Effector memory CD8-positive, alpha-beta T cell (primary cell): ENCODE results near the gene SIL1.
"Not testable (repeated sequence)": the region's sequence is repeated elsewhere in the genome, so short reads cannot be mapped to it uniquely, and the experiment has no call there.

Source experiments
- ATAC-seq: fragments of 150-1000 bp; cut with Tn5 transposase; replicated peaks from 2 replicates; pipeline ENCODE4 v1.10.0; 2021; ENCODE audit warnings: mild to moderate bottlenecking, moderate library complexity
- DNase-seq, 3 experiments: peaks; one replicate each; pipeline ENCODE4 v3.0.0; 2021
- H3K27ac Mint-ChIP-seq, 2 donors: one replicate each; pipeline ENCODE4 v1.8.0; 2022; ENCODE audit warnings: mild to moderate bottlenecking in 2 of 2, mixed read lengths in 2 of 2, moderate library complexity in 2 of 2
- H3K27me3 Mint-ChIP-seq, 2 donors: one replicate each; pipeline ENCODE4 v1.8.0; 2022; ENCODE audit warnings: mixed read lengths in 2 of 2
- H3K36me3 Mint-ChIP-seq: one replicate; pipeline ENCODE4 v1.8.0; 2022; ENCODE audit warnings: mild to moderate bottlenecking, moderate library complexity, mixed read lengths; ENCODE audit not compliant: insufficient read depth
- H3K4me1 Mint-ChIP-seq, 2 donors: one replicate each; pipeline ENCODE4 v1.8.0; 2022; ENCODE audit warnings: low read depth in 2 of 2, mixed read lengths in 2 of 2
- H3K4me3 Mint-ChIP-seq, 2 donors: one replicate each; pipeline ENCODE4 v1.8.0; 2022; ENCODE audit warnings: mild to moderate bottlenecking in 2 of 2, mixed read lengths in 2 of 2, moderate library complexity in 2 of 2
- H3K9me3 Mint-ChIP-seq, 2 donors: one replicate each; pipeline ENCODE4 v1.8.0; 2022; ENCODE audit warnings: mixed read lengths in 2 of 2

SIL1 gene

GRCh38 chr5:139192906-139193305, 5.3 kb downstream of the SIL1 start:
- H3K9me3 Mint-ChIP-seq, DNase-seq, H3K27me3 Mint-ChIP-seq, H3K36me3 Mint-ChIP-seq, ATAC-seq, H3K4me3 Mint-ChIP-seq: not testable (repeated sequence)
- H3K4me1 Mint-ChIP-seq = peaks cover 16 to 31% of the 10 kb centered on the region in 2 donors
- H3K27ac Mint-ChIP-seq = peak overlapping the region in 1 of 2 donors; percentile 29

- not testable (repeated sequence) for H3K9me3 Mint-ChIP-seq, H3K27me3 Mint-ChIP-seq
Measured at GRCh38 chr5:139191954-139192353, 6.2 kb downstream of the SIL1 start.

GRCh38 chr5:139190125-139190524, 8.0 kb downstream of the SIL1 start:
- H3K4me3 Mint-ChIP-seq = no peak overlapping the region
- DNase-seq = no peak
- H3K36me3 Mint-ChIP-seq = peaks cover 3% of the 10 kb centered on the region
- no peaks in the 10 kb centered on the region for H3K9me3 Mint-ChIP-seq
- H3K4me1 Mint-ChIP-seq = peaks cover 8 to 20% of the 10 kb centered on the region in 2 donors
- H3K27me3 Mint-ChIP-seq = no peaks in the 10 kb centered on the region
- no peak overlapping the region for H3K27ac Mint-ChIP-seq
- no peak for ATAC-seq

More at GRCh38 chr5:139191954-139192353, 6.2 kb downstream of the SIL1 start:
- not testable (repeated sequence) for H3K27ac Mint-ChIP-seq, DNase-seq, H3K36me3 Mint-ChIP-seq, H3K4me3 Mint-ChIP-seq, ATAC-seq
- H3K4me1 Mint-ChIP-seq = peaks cover 9 to 23% of the 10 kb centered on the region in 2 donors

- ATAC-seq = no peak
- Mint-ChIP-seq H3K4me1 (peaks cover 7 to 18% of the 10 kb centered on the region in 2 donors), H3K4me3 (no peak overlapping the region), H3K27me3 (no peaks in the 10 kb centered on the region), H3K36me3 (peaks cover 3% of the 10 kb centered on the region), H3K9me3 (no peaks in the 10 kb centered on the region), H3K27ac (no peak overlapping the region)
- DNase-seq = no peak
Measured at GRCh38 chr5:139188558-139189270, 9.5 kb downstream of the SIL1 start.

- Mint-ChIP-seq H3K9me3 (no peaks in the 10 kb centered on the region), H3K4me1 (peaks cover 7 to 13% of the 10 kb centered on the region in 2 donors)
Measured at GRCh38 chr5:139186752-139187326, 11.3 kb downstream of the SIL1 start.

GRCh38 chr5:139186261-139186660, 11.9 kb downstream of the SIL1 start:
- peaks cover 7 to 13% of the 10 kb centered on the region in 2 donors for H3K4me1 Mint-ChIP-seq
- no peak overlapping the region for H3K27ac Mint-ChIP-seq
- H3K36me3 Mint-ChIP-seq = peaks cover 3% of the 10 kb centered on the region
- H3K27me3 Mint-ChIP-seq = no peaks in the 10 kb centered on the region
- no peak for DNase-seq
- no peak for ATAC-seq
- no peak overlapping the region for H3K4me3 Mint-ChIP-seq
- H3K9me3 Mint-ChIP-seq = no peaks in the 10 kb centered on the region

More at GRCh38 chr5:139186752-139187326, 11.3 kb downstream of the SIL1 start:
- Mint-ChIP-seq H3K27ac (no peak overlapping the region), H3K27me3 (no peaks in the 10 kb centered on the region), H3K4me3 (no peak overlapping the region), H3K36me3 (peaks cover 3% of the 10 kb centered on the region)
- ATAC-seq = no peak
- DNase-seq = no peak

- H3K27me3 Mint-ChIP-seq = no peaks in the 10 kb centered on the region
- H3K27ac Mint-ChIP-seq = no peak overlapping the region
- ATAC-seq (no peak), DNase-seq (no peak)
- no peaks in the 10 kb centered on the region for H3K9me3 Mint-ChIP-seq
- H3K4me3 Mint-ChIP-seq = no peak overlapping the region
- H3K4me1 Mint-ChIP-seq = peaks cover 7 to 13% of the 10 kb centered on the region in 2 donors
- H3K36me3 Mint-ChIP-seq = peaks cover 6% of the 10 kb centered on the region
Measured at GRCh38 chr5:139185589-139185988, 12.6 kb downstream of the SIL1 start.

GRCh38 chr5:139183502-139183901, 14.7 kb downstream of the SIL1 start:
- Mint-ChIP-seq H3K27ac (peak overlapping the region in 1 of 2 donors; percentile 29), H3K27me3 (no peaks in the 10 kb centered on the region), H3K36me3 (peaks cover 6% of the 10 kb centered on the region), H3K4me3 (no peak overlapping the region), H3K9me3 (no peaks in the 10 kb centered on the region), H3K4me1 (peaks cover 11% of the 10 kb centered on the region in 2 donors)
- ATAC-seq (no peak), DNase-seq (no peak)

GRCh38 chr5:139182528-139183296, 15.5 kb downstream of the SIL1 start:
- Mint-ChIP-seq H3K4me3 (no peak overlapping the region), H3K27me3 (no peaks in the 10 kb centered on the region), H3K9me3 (no peaks in the 10 kb centered on the region), H3K27ac (peak overlapping the region in 1 of 2 donors; percentile 29), H3K36me3 (peaks cover 6% of the 10 kb centered on the region), H3K4me1 (peaks cover 16% of the 10 kb centered on the region in 2 donors)
- no peak for DNase-seq
- no peak for ATAC-seq

GRCh38 chr5:139181835-139182452, 16.2 kb downstream of the SIL1 start:
- Mint-ChIP-seq H3K27ac (no peak overlapping the region), H3K4me3 (no peak overlapping the region), H3K4me1 (peaks cover 16 to 19% of the 10 kb centered on the region in 2 donors), H3K9me3 (no peaks in the 10 kb centered on the region), H3K36me3 (peaks cover 2% of the 10 kb centered on the region), H3K27me3 (no peaks in the 10 kb centered on the region)
- no peak for DNase-seq
- no peak for ATAC-seq

- Mint-ChIP-seq H3K36me3 (peaks cover 2% of the 10 kb centered on the region), H3K27me3 (no peaks in the 10 kb centered on the region), H3K9me3 (no peaks in the 10 kb centered on the region), H3K27ac (no peak overlapping the region), H3K4me3 (no peak overlapping the region), H3K4me1 (peaks cover 16 to 19% of the 10 kb centered on the region in 2 donors)
- DNase-seq (no peak), ATAC-seq (no peak)
Measured at GRCh38 chr5:139181322-139181730, 16.8 kb downstream of the SIL1 start.

GRCh38 chr5:139180850-139181249, 17.3 kb downstream of the SIL1 start:
- no peak for DNase-seq
- no peaks in the 10 kb centered on the region for H3K9me3 Mint-ChIP-seq
- no peak overlapping the region for H3K27ac Mint-ChIP-seq
- ATAC-seq = no peak
- H3K36me3 Mint-ChIP-seq = peaks cover 2% of the 10 kb centered on the region
- H3K27me3 Mint-ChIP-seq = no peaks in the 10 kb centered on the region
- H3K4me1 Mint-ChIP-seq = peaks cover 16 to 18% of the 10 kb centered on the region in 2 donors
- no peak overlapping the region for H3K4me3 Mint-ChIP-seq

GRCh38 chr5:139179778-139180513, 18.2 kb downstream of the SIL1 start:
- not testable (repeated sequence) for H3K4me3 Mint-ChIP-seq, H3K36me3 Mint-ChIP-seq, ATAC-seq, H3K27me3 Mint-ChIP-seq, DNase-seq, H3K9me3 Mint-ChIP-seq, H3K27ac Mint-ChIP-seq
- peaks cover 9 to 18% of the 10 kb centered on the region in 2 donors for H3K4me1 Mint-ChIP-seq
